Loucy (cell line): ENCODE data around the gene CEP72.

Experiments
- EZH2phosphoT487 ChIP-seq: fragments of 200-600 bp; IDR thresholded peaks from 2 replicates; pipeline ENCODE4 v1.6.1; 2018; ENCODE audit warnings: antibody characterized with exemption, mild to moderate bottlenecking, moderate library complexity, borderline replicate concordance
- TF ChIP-seq, protein P1 (sequence below): fragments of 200-600 bp; sonication (generic); conservative IDR thresholded peaks from 2 replicates; pipeline ENCODE4 v1.5.1; 2014; ENCODE audit warnings: mild to moderate bottlenecking, antibody characterized with exemption, low read length

DNA sequence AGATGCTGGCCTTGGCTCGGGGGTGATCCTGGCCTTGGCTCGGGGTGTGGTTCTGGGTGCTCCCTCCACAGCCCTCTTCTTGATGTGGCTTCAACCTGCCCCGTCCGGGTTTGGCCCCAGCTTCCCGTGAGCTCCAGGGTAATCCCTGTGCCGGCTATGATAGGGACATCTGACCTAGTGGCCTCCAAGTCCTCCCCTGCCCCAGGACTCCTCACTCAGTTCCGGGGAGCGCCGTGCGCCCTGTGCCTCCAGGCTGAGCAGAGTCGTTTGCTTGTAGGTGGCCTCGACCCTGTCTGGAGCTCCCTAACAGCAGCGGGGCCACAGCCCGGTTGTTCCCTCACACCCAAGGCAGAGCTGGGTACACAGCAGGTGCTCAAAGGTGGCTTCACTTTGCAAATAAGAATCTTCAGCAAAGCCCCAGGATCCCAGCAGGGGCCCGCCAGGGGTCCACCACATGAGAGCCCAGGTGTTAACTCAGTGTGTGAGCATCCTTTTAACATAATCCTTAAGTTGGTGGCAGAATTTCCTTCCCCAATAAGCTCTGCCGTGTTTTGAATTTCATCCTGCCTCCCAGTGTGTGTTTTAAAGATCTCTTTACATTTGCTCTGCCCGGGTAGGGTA lies 32.3 kb upstream of the CEP72 start:
- TF ChIP-seq, protein P1, sequence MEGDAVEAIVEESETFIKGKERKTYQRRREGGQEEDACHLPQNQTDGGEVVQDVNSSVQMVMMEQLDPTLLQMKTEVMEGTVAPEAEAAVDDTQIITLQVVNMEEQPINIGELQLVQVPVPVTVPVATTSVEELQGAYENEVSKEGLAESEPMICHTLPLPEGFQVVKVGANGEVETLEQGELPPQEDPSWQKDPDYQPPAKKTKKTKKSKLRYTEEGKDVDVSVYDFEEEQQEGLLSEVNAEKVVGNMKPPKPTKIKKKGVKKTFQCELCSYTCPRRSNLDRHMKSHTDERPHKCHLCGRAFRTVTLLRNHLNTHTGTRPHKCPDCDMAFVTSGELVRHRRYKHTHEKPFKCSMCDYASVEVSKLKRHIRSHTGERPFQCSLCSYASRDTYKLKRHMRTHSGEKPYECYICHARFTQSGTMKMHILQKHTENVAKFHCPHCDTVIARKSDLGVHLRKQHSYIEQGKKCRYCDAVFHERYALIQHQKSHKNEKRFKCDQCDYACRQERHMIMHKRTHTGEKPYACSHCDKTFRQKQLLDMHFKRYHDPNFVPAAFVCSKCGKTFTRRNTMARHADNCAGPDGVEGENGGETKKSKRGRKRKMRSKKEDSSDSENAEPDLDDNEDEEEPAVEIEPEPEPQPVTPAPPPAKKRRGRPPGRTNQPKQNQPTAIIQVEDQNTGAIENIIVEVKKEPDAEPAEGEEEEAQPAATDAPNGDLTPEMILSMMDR, result no peak
- TF ChIP-seq EZH2phosphoT487, result no peak
